Loucy (cell line): ENCODE measurements around the gene KRTDAP.

Experiments used
- CTCF ChIP-seq: fragments of 200-600 bp; sonication (generic); conservative IDR thresholded peaks from 2 replicates; pipeline ENCODE4 v1.5.1; 2014; ENCODE audit warnings: mild to moderate bottlenecking, antibody characterized with exemption, low read length
- EZH2phosphoT487 ChIP-seq: fragments of 200-600 bp; IDR thresholded peaks from 2 replicates; pipeline ENCODE4 v1.6.1; 2018; ENCODE audit warnings: antibody characterized with exemption, mild to moderate bottlenecking, moderate library complexity, borderline replicate concordance

- TF ChIP-seq CTCF = peak; percentile 88
- TF ChIP-seq EZH2phosphoT487 = no peak
Observed at GRCh38 chr19:35509861-35510625, 19.8 kb upstream of the KRTDAP start.
